Erythroblast (primary cell): ENCODE data around the gene ITGB3BP.
"Not testable (repeated sequence)": the region's sequence is repeated elsewhere in the genome, so short reads cannot be mapped to it uniquely, and the experiment has no call there.

Experiments
- DNase-seq, 2 experiments: peaks; one replicate each; lab custom pipeline; 2025; lab: John Stamatoyannopoulos, UW
- GATA1 ChIP-seq: IDR thresholded peaks from 2 replicates; pipeline ENCODE4 v1.6.1; 2011; ENCODE audit warnings: low read depth, mild to moderate bottlenecking, control low read depth, low read length, moderate library complexity
- POLR2A ChIP-seq: IDR thresholded peaks from 2 replicates; pipeline ENCODE4 v1.6.1; 2011; ENCODE audit warnings: mild to moderate bottlenecking, low read length

Gene ITGB3BP

DNA sequence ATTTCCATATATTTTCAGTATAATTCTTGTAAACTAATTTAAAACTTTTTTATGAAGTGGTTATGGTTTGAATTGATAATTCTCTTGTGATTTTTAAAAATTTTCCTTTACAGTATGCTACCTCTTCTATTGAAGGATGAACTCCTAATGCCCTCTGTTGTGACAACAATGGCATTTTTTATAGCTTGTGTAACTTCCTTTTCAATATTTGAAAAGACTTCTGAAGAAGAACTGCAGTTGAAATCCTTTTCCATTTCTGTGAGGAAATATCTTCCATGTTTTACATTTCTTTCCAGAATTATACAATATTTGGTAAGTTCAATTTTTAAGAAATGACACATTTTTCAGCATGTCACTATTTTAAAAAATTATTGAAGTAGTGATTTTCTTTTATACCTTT is 94.2 kb downstream of the ITGB3BP start:
- TF ChIP-seq POLR2A (no peak), GATA1 (no peak)
- no peak for DNase-seq

DNA sequence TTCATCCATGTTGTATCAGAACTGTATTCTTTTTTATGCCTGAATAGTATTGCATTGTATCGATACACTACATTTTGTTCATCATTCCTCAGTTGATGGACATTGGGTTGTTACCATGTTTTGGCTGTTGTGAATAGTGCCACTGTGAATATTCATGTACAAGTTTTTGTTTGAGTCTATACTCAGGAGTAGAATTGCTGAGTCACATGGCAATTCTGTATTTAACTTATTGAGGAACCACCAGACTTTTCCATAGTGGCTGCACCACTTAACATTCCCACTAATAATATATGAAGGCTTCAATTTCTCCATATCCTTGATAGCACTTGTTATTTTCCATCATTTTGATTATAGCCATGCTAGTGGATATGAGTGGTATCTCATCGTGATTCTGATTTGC is 99.4 kb downstream of the ITGB3BP start:
- no peak for DNase-seq
- no peak for TF ChIP-seq POLR2A
- TF ChIP-seq GATA1 = no peak

DNA sequence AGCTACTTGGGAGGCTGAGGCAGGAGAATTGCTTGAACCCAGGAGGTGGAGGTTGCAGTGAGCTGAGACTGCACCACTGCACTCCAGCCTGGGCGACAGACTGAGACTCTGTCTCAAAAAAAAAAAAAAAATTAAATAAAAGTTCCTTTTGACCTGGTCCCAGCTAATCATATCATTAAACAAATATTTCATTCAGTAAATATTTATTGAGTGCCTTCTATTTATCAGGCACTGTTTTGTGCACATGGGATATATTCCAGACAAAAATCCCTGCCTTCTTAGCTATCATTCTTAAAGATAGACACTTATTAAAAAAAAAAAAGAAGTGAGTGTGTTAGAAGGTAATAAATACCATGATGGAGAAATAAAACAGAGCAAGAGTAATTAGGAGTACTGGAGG is 102.3 kb downstream of the ITGB3BP start:
- DNase-seq = not testable (repeated sequence)

DNA sequence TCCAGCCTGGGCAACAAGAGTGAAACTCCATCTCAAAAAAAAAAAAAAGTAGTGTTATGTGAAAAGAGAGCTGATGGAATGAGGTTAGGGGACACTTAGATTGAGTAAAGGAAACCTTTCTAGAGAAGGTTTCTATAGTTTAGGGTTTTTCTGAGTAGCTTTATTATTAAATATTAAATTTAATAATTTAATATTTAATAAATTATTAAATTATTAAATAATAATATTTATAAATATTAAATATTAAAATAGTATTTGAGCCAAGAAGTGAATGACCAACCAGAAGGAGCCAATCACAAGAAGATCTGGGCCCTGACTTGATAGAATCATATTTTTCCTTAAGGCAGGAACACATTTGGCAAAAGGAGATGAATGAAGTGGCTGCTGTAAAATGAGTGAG is 104.9 kb downstream of the ITGB3BP start:
- TF ChIP-seq GATA1 (no peak), POLR2A (no peak)
- no peak for DNase-seq

DNA sequence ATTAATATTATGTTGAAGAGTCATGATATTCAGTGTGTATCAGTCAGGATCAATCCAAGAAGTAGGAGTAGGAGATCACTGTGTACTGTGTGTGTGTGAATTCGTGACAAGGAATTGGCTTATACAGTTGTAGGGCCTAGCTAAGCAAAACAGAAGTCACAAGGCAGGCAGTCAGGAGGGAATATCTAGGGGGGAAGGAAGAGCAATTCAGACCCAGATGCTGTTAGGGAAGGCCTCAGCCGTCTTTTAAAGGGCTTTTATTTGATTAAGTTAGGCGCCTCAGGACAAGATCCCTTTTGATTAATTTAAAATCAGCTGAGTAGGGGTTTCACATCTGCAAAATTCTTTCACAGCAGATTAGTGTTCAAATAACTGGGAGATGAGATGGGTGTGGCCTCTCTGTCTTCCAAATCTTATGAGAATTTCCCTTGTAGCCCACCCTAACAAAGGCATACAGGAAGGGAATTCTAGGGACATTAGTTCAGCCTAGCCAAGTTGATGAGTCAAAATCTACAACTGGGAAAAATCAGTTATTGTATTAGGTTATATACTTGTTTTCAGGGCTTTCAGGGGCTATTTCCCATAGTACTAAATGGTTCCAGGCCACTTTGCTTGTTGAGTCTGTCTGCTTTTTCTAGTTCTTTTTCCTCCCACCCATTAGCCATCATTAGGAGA is 108.2 kb downstream of the ITGB3BP start:
- TF ChIP-seq POLR2A = no peak
- TF ChIP-seq GATA1 = no peak
- no peak for DNase-seq

DNA sequence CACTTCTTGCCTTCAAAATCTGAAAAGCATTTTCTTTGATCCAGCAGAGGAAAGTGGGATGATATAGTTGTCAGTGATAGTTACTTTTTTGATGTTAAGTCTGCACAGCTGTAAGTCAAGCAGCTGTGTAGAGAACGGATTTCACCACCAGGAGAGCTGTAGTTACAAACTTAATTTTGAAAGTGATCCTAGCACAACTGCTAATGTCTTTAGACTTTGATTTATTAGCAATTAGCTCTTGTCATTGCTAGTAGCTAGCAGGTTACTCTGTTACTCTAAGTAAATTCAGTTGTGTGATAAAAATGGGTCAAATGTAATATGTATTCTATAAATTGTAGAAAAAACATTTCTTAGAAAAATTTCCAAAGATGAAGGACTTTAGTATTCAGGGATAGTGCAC is 109.6 kb downstream of the ITGB3BP start:
- no peak for TF ChIP-seq GATA1
- TF ChIP-seq POLR2A = no peak
- no peak for DNase-seq

DNA sequence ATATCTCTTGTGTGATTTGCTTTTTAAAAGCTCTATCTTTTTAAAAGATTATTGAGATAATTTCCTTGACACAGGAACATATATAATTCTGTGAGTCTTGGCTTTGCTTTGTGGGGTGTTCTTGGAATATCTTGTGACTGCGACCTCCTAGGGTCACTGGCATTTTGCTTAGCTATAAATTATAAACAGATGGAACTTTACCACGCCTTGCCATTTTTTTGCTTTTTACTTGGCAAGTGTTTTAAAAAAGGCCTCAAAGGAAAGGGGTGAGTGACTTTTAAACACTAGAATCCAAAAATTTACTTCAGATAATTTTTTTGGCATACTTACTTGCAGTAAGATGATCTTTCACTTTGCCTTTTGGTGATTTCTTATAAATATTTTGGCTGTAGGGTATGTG is 112.0 kb downstream of the ITGB3BP start:
- DNase-seq = no peak
- TF ChIP-seq GATA1 = no peak
- no peak for TF ChIP-seq POLR2A

DNA sequence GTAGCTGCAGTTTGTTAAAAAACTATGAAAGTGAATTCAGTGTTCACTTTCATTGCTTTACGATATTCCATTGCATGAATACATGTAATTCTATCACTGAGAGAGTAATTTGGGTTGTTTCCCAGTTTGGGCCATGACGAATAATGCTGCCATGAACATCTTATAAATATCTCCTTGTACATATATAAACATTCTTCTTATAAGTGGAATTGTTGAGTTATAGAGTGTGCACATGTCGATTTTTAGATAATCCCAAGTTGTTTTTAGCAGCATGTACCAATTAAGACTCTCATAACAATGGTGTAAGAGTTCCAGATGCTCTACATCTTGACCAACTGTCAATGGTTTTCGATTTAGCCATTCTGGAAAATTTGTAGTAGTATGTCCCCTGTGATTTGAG is 114.7 kb downstream of the ITGB3BP start:
- no peak for DNase-seq
- TF ChIP-seq POLR2A (no peak), GATA1 (no peak)

DNA sequence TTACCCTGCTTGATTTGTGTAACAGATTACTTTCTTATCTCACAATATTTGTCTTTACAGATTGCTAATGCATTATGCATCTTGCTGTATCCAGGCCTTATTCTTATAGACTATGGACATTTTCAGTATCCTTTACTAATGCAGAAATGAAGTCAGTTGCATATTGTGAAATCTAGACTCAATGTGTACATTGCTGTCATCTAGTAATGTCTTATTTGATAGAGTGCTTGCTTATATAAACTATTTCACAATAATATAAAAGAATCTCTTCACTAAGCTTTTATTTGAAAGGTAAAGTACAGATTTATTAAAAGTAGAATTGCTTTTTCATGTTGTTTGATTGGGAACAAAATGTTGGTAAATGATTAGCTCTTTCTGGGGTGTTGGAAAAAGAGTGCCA is 116.0 kb downstream of the ITGB3BP start:
- no peak for DNase-seq
- no peak for TF ChIP-seq GATA1
- no peak for TF ChIP-seq POLR2A

DNA sequence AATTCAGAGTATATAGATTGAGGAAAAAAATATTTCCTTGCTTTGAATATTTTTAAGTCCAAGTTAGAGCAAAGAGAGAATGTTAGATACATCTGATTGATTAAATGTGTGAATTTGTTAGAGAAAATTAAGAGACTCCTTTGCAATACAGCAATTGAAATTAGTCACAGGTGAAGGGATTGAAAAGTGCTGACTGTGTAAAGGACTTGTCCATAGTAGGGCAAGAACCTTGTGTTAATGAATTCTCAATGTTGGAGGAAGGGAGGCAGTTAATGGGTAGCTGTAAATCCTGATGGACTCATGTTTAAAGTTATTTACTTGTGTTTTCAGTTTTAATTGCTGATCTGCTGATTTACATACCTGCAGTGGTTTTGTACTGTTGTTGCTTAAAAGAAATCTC is 117.0 kb downstream of the ITGB3BP start:
- no peak for DNase-seq
- TF ChIP-seq GATA1 (no peak), POLR2A (no peak)

DNA sequence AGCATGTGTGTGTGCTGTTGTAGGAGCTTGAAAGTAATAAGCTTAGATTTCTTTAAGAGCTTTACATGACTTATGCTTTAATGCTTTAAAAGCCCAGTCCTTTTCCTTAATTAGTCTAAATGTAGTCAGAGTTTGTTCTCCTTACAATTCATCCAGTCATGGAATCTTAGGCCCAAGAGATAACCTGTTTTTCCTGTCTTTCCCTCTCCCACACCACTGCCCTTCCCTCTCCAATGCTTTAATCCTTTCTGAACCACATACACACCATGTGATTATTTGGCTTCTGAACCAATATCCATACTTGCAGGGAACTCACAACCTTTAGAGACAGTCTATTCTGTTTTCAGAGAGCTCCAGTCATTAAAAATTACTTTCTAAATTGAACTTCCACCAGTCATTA is 118.0 kb downstream of the ITGB3BP start:
- TF ChIP-seq GATA1 (no peak), POLR2A (no peak)
- no peak for DNase-seq

DNA sequence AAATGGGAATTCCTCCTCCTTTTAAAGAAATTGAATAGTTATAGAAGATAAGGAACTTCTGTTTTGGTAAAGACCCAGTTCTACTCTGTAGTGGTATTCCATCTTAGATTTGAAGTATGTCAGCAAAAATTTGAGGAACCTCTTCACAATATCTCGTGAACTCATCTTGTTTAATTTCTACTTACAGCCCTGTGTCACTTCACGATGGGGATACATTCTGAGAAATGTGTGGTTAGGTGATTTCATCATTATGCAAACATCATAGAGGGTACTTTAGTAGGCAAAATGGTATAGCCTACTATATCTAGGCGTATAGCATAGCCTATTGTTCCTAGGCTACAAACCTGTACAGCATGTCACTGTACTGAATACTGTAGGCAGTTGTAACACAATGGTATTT is 119.6 kb downstream of the ITGB3BP start:
- TF ChIP-seq POLR2A (no peak), GATA1 (no peak)
- peak; percentile 16 to 36 for DNase-seq

DNA sequence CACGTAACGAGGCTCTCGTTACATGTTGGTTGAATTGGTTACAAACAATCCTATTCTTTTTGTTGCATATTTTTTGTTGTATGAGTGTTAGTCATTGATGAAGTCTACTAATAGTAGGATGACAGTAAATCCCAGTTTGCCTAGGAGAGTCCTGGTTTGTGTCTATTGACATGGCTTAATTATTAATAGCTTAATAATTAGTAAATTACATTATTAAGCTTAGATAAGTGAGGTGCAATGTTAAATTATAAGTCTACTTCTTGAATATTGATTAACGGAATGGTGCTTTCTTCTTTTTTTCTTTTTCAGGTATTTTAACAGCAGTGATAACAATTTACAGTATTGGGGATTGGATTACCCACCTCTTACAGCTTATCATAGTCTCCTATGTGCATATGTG is 121.1 kb downstream of the ITGB3BP start:
- DNase-seq = no peak
- TF ChIP-seq POLR2A (no peak), GATA1 (no peak)
